Mucosa of rectum (tissue), 2 donors: ENCODE data around the gene FAM227A.

Experiments
- H3K27ac ChIP-seq, 2 donors: one replicate each; pipeline ENCODE4 v1.7.0; 2013; ENCODE audit warnings: inconsistent platforms in 2 of 2, low read depth in 2 of 2, low read length in 2 of 2
- H3K27me3 ChIP-seq, 2 donors: one replicate each; pipeline ENCODE4 v1.7.0; 2013; ENCODE audit warnings: low read length in 2 of 2; ENCODE audit not compliant: control insufficient read depth in 2 of 2, insufficient read depth in 2 of 2
- H3K36me3 ChIP-seq, 2 donors: one replicate each; pipeline ENCODE4 v1.7.0; 2013; ENCODE audit warnings: low read length in 2 of 2; ENCODE audit not compliant: control insufficient read depth in 2 of 2, insufficient read depth in 2 of 2
- H3K4me1 ChIP-seq, 2 donors: one replicate each; pipeline ENCODE4 v1.7.0; 2013; ENCODE audit warnings: low read length in 2 of 2, mild to moderate bottlenecking in 1 of 2; ENCODE audit not compliant: control insufficient read depth in 2 of 2, insufficient read depth in 2 of 2
- H3K4me3 ChIP-seq, 2 donors: one replicate each; pipeline ENCODE4 v1.7.0; 2013; ENCODE audit warnings: low read length in 2 of 2
- H3K9ac ChIP-seq, 2 donors: one replicate each; pipeline ENCODE4 v1.7.0; 2013; ENCODE audit warnings: low read length in 2 of 2, low read depth in 1 of 2, mild to moderate bottlenecking in 1 of 2
- H3K9me3 ChIP-seq, 2 donors: one replicate each; pipeline ENCODE4 v1.7.0; 2013; ENCODE audit warnings: low read length in 2 of 2; ENCODE audit not compliant: control insufficient read depth in 2 of 2
- donor health status: healthy.
- donor health status: Normal muscosa, but diverticular disease.

The FAM227A gene

DNA sequence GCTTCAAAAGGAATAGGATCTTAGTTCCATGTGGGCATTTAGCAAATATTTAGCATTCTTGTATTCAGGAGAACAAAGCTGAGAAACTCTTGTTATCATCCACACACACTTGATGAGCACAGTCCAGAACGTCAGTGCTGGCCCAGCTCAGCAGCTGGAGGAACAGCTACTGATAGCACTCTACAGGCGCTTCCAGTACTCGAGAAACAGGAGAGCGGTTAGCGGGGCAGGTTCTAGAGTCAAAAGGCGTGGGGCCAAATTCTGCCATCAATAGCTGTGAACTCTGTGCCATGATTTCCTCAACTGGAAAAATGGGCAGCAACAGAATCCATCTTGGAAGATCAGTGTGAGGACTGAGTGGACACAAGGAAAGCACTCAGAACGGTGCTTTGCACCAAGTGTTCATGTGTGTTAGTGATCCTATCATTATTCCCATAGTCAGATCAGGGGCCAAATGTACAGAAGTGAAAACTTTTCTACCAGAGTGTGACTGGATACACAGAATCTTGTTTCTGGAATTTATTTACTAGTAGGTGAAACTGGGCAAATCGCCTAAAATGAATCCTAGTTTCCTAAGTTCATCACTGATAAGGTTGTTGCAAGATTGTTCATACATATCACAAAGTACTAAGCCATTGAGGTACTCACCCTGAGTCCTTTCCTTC, 41.4 kb upstream of the FAM227A start:
- peak overlapping the region; percentile 78 to 93 for H3K27ac ChIP-seq
- H3K36me3 ChIP-seq = peaks cover 0 to 2% of the 10 kb centered on the region in 2 donors
- H3K4me3 ChIP-seq = peak overlapping the region; percentile 83 to 87
- H3K9ac ChIP-seq = peak overlapping the region; percentile 9 to 64
- H3K4me1 ChIP-seq = peaks cover 62 to 74% of the 10 kb centered on the region in 2 donors
- no peaks in the 10 kb centered on the region for H3K9me3 ChIP-seq
- H3K27me3 ChIP-seq = no peaks in the 10 kb centered on the region

DNA sequence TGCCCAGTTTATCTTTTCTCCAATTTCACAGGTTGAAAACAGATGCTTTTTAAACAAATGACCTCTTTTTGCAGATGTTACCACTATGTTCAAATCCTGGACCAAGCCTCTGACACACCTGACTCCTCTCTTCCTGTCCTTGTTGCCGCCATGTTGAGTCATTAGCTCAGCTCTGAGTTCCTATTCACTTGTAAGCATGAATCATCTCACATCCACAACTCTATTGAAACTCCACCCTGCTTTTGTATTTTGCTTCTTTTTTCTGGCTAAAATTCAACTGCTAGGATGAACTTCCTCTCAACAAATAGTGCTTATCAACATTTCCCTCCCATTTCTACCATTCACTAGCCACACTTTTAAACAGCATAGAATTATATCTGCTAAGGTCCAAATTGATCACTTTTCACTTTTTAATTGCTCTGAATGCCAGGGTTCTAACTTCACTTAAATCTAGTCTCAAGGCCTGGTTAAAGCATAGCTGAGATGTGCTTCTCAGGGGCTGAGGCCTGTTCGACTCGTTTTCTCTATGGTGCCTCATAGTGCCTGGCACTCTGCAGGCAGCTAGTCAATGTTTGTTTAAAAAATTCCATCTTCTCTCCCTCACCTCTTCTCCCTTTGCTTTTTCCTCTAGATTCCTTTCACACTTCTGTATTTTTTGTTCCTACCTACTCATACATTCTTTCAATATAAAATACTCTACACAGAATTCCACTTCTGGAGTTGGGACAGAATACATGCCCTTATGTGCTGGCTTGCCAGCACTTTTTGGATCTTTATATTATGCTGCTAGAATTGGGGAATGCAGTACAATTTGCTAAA, 40.6 kb upstream of the FAM227A start:
- H3K27ac ChIP-seq = peak overlapping the region; percentile 78 to 93
- H3K36me3 ChIP-seq = peaks cover 0 to 3% of the 10 kb centered on the region in 2 donors
- peak overlapping the region; percentile 83 to 87 for H3K4me3 ChIP-seq
- H3K4me1 ChIP-seq = peaks cover 67 to 79% of the 10 kb centered on the region in 2 donors
- no peaks in the 10 kb centered on the region for H3K9me3 ChIP-seq
- no peaks in the 10 kb centered on the region for H3K27me3 ChIP-seq
- H3K9ac ChIP-seq = peak overlapping the region; percentile 24 to 64

DNA sequence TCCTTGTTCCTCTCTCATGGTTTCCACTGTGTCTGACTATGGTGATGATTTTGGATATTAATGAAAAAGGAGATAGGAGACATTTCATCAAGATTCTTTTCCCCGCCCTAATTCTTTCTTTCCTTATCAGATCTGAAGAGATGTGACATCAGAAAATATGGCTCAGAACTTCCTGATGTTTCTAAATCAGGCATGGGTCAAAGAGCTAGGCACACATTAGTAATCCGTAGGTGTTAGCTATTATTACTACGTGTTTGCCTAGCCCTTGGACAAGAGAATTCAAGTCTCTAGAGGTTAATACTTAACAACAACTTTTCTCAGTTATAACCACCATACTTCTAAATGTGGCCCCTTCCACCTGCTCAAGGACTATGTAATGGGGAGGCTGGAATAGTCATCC, 38.7 kb upstream of the FAM227A start:
- Histone ChIP-seq H3K9me3 (no peaks in the 10 kb centered on the region), H3K4me3 (peak overlapping the region in 1 of 2 donors; percentile 26), H3K9ac (peak overlapping the region; percentile 1 to 64), H3K36me3 (peaks cover 0 to 8% of the 10 kb centered on the region in 2 donors), H3K27ac (peak overlapping the region; percentile 93), H3K4me1 (peaks cover 74 to 91% of the 10 kb centered on the region in 2 donors), H3K27me3 (no peaks in the 10 kb centered on the region)

GRCh38 chr22:38694049-38694448, 37.9 kb upstream of the FAM227A start:
- peak overlapping the region; percentile 93 for H3K27ac ChIP-seq
- H3K27me3 ChIP-seq = no peaks in the 10 kb centered on the region
- H3K4me3 ChIP-seq = peak overlapping the region in 1 of 2 donors; percentile 48
- H3K4me1 ChIP-seq = peaks cover 70 to 88% of the 10 kb centered on the region in 2 donors
- H3K9me3 ChIP-seq = no peaks in the 10 kb centered on the region
- peak overlapping the region in 1 of 2 donors; percentile 64 for H3K9ac ChIP-seq
- H3K36me3 ChIP-seq = peaks cover 2 to 15% of the 10 kb centered on the region in 2 donors

GRCh38 chr22:38689651-38690050, 33.5 kb upstream of the FAM227A start:
- peaks cover 41 to 49% of the 10 kb centered on the region in 2 donors for H3K36me3 ChIP-seq

GRCh38 chr22:38685761-38686160, 29.6 kb upstream of the FAM227A start:
- peaks cover 18 to 19% of the 10 kb centered on the region in 2 donors for H3K4me1 ChIP-seq
- H3K36me3 ChIP-seq = peaks cover 50 to 59% of the 10 kb centered on the region in 2 donors

More at GRCh38 chr22:38689651-38690050, 33.5 kb upstream of the FAM227A start:
- peak overlapping the region; percentile 1 to 15 for H3K27ac ChIP-seq
- no peak overlapping the region for H3K9ac ChIP-seq
- H3K4me3 ChIP-seq = no peak overlapping the region
- H3K9me3 ChIP-seq = no peaks in the 10 kb centered on the region
- H3K4me1 ChIP-seq = peaks cover 40 to 47% of the 10 kb centered on the region in 2 donors
- H3K27me3 ChIP-seq = no peaks in the 10 kb centered on the region

DNA sequence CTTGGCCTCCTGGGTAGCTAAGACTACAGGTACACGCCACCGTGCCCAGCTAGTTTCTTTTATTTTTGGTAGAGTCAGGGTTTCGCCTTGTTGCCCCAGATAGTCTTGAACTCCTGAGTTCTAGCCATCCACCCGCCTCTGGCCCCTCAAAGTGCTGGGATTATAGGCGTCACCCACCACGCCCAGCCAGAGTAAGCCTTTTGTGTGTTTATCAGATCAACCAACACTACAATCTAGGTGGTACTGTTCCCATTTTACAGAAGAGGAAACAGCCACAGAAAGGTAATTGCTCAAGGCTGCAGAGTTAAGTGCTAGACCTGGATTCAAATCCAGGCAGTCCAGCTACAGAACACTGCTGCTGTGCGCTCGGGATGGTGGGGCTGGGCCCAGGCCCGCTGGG, 28.7 kb upstream of the FAM227A start:
- Histone ChIP-seq H3K9ac (no peak overlapping the region), H3K4me1 (peaks cover 11 to 12% of the 10 kb centered on the region in 2 donors), H3K9me3 (no peaks in the 10 kb centered on the region), H3K27ac (no peak overlapping the region), H3K4me3 (no peak overlapping the region), H3K36me3 (peaks cover 50 to 59% of the 10 kb centered on the region in 2 donors), H3K27me3 (no peaks in the 10 kb centered on the region)

More at GRCh38 chr22:38685761-38686160, 29.6 kb upstream of the FAM227A start:
- Histone ChIP-seq H3K4me3 (no peak overlapping the region), H3K27ac (no peak overlapping the region), H3K9me3 (no peaks in the 10 kb centered on the region), H3K27me3 (no peaks in the 10 kb centered on the region), H3K9ac (no peak overlapping the region)

DNA sequence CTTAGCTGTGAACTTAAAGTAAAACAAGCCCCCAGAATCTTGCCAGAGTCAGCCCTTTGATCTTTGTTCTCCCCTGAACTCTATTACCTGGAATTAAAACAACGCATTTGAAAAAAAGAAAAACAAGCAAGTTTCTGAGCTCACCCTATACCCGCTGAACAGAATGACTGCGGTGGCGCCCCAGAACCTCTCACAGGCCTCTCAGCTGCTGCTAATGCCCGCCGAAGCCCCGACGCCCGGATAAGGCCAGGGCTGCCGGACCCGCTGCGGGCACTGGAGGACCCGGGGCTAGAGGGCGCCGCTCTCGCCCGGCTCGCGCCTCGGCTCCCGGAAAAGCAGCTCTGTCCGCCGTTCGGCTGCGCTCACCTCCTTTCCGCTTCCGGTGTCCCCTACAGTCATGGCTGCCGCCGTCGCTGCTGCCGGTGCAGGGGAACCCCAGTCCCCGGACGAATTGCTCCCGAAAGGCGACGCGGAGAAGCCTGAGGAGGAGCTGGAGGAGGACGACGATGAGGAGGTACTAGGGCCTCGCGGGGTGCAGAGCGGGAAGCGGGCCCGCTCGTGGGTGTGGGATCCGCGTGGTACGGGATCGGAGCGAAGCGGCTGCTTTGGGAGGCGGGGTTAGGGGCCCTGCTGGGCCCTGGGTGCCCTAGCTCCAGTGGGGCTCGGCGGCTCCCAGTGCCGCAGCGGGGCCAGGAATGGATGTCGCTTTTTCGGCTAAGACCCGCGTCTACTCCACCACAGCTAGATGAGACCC, 25.6 kb upstream of the FAM227A start, which contains the start of gene TOMM22:
TSS of gene TOMM22 (plus strand) at position 376 of the 754 bp plus-strand sequence. CDS start at position 398, 22 bp downstream.
- peak within 1 kb of the TSS; percentile 84 to 86 for H3K9ac ChIP-seq
- H3K27me3 ChIP-seq = no peaks in the 10 kb centered on the region
- H3K4me1 ChIP-seq = peaks cover 6% of the 10 kb centered on the region in 2 donors
- H3K4me3 ChIP-seq = peak within 1 kb of the TSS; percentile 93 to 96
- H3K27ac ChIP-seq = peak within 1 kb of the TSS; percentile 59 to 65
- no peaks in the 10 kb centered on the region for H3K9me3 ChIP-seq
- peaks cover 29 to 35% of the 10 kb centered on the region in 2 donors for H3K36me3 ChIP-seq

GRCh38 chr22:38675833-38676232, 19.6 kb upstream of the FAM227A start:
- H3K4me3 ChIP-seq = no peak overlapping the region
- no peaks in the 10 kb centered on the region for H3K4me1 ChIP-seq
- no peaks in the 10 kb centered on the region for H3K9me3 ChIP-seq
- no peak overlapping the region for H3K9ac ChIP-seq
- no peaks in the 10 kb centered on the region for H3K27me3 ChIP-seq
- no peak overlapping the region for H3K27ac ChIP-seq
- peaks cover 14 to 18% of the 10 kb centered on the region in 2 donors for H3K36me3 ChIP-seq
